GM23338 (cell line): ENCODE data around the gene KCTD1. TPM values are rescaled to one million over a fixed set of nuclear protein-coding genes. Genes with fewer than 3 reads are reported as not detected.

Experiments
- ATAC-seq: fragments of 200-7000 bp; cut with Tn5 transposase; 3 replicates; pipeline ENCODE4 v1.9.1; 2020
- DNase-seq: peaks from one replicate; pipeline ENCODE4 v3.0.0-alpha.2; 2015; ENCODE audit warnings: low spot score
- H2AFZ ChIP-seq: fragments of 200-600 bp; sonication (generic); 2 replicates; pipeline ENCODE4 v1.8.0; 2016; ENCODE audit warnings: antibody characterized with exemption, mild to moderate bottlenecking, moderate library complexity
- H3F3A ChIP-seq: fragments of 200-600 bp; sonication (generic); replicated peaks from 2 replicates; pipeline ENCODE4 v1.8.0; 2017; ENCODE audit warnings: antibody characterized with exemption, mixed run types, low read depth
- H3K27ac ChIP-seq: fragments of 200-600 bp; sonication (generic); 2 replicates; pipeline ENCODE4 v1.6.1; 2016; ENCODE audit warnings: low read depth
- H3K27me3 ChIP-seq: fragments of 200-600 bp; sonication (generic); 2 replicates; pipeline ENCODE4 v1.8.0; 2016; ENCODE audit warnings: mild to moderate bottlenecking, mixed run types, moderate library complexity; ENCODE audit not compliant: insufficient read depth
- H3K36me3 ChIP-seq: fragments of 200-600 bp; sonication (generic); 2 replicates; pipeline ENCODE4 v1.8.0; 2016; ENCODE audit warnings: mild to moderate bottlenecking; ENCODE audit not compliant: insufficient read depth
- H3K4me1 ChIP-seq: fragments of 200-600 bp; sonication (generic); 2 replicates; pipeline ENCODE4 v1.8.0; 2016; ENCODE audit warnings: mild to moderate bottlenecking, moderate library complexity; ENCODE audit not compliant: insufficient read depth
- H3K4me2 ChIP-seq: fragments of 200-600 bp; sonication (generic); 2 replicates; pipeline ENCODE4 v1.7.1; 2017; ENCODE audit warnings: mixed run types
- H3K4me3 ChIP-seq: fragments of 200-600 bp; sonication (generic); 2 replicates; pipeline ENCODE4 v1.6.1; 2016; ENCODE audit warnings: mixed run types
- H3K79me2 ChIP-seq: fragments of 200-600 bp; sonication (generic); replicated peaks from 2 replicates; pipeline ENCODE4 v1.8.0; 2017; ENCODE audit warnings: mild to moderate bottlenecking; ENCODE audit not compliant: insufficient read depth
- H3K9me2 ChIP-seq: fragments of 200-600 bp; sonication (generic); 2 replicates; pipeline ENCODE4 v1.8.0; 2017; ENCODE audit not compliant: insufficient read depth
- H4K20me1 ChIP-seq: fragments of 200-600 bp; sonication (generic); replicated peaks from 2 replicates; pipeline ENCODE4 v1.8.0; 2017; ENCODE audit warnings: mild to moderate bottlenecking; ENCODE audit not compliant: insufficient read depth
- H3K27ac Mint-ChIP-seq: 2 replicates; pipeline ENCODE4 v1.8.0; 2020; ENCODE audit warnings: inconsistent platforms, mild to moderate bottlenecking, moderate library complexity, mixed read lengths
- H3K27me3 Mint-ChIP-seq: 3 replicates; pipeline ENCODE4 v1.8.0; 2022; ENCODE audit warnings: low read depth, mild to moderate bottlenecking, moderate library complexity, mixed read lengths, inconsistent platforms; ENCODE audit not compliant: insufficient read depth, poor library complexity
- H3K36me3 Mint-ChIP-seq: 3 replicates; pipeline ENCODE4 v1.8.0; 2021; ENCODE audit warnings: low read depth, mild to moderate bottlenecking, inconsistent platforms, moderate library complexity, mixed read lengths
- H3K4me1 Mint-ChIP-seq: 3 replicates; pipeline ENCODE4 v1.8.0; 2020; ENCODE audit warnings: mild to moderate bottlenecking, inconsistent platforms, mixed read lengths
- H3K4me3 Mint-ChIP-seq: 3 replicates; pipeline ENCODE4 v1.8.0; 2021; ENCODE audit warnings: moderate library complexity, mild to moderate bottlenecking, inconsistent platforms, mixed read lengths
- H3K9me3 Mint-ChIP-seq: 3 replicates; pipeline ENCODE4 v1.8.0; 2020; ENCODE audit warnings: moderate library complexity, mild to moderate bottlenecking, inconsistent platforms, mixed read lengths
- CREB1 ChIP-seq: fragments of 250-450 bp; sonication (Bioruptor Pico); IDR thresholded peaks from 2 replicates; pipeline ENCODE4 v1.5.0; 2020; ENCODE audit warnings: low read depth, mild to moderate bottlenecking, moderate library complexity
- CTCF ChIP-seq, 2 experiments: fragments of 200-600 bp in 1 of 2; sonication (generic) in 1 of 2; conservative IDR thresholded peaks; 2 replicates each; pipeline versions ENCODE4 v1.5.1 to v1.6.1; 2016 to 2017; ENCODE audit warnings: antibody characterized with exemption in 2 of 2, low read depth in 2 of 2, mild to moderate bottlenecking in 2 of 2, moderate library complexity in 1 of 2
- ETS1 ChIP-seq: IDR thresholded peaks from 2 replicates; pipeline ENCODE4 v1.6.1; 2016; ENCODE audit warnings: antibody characterized with exemption
- EZH2 ChIP-seq: fragments of 200-600 bp; sonication (generic); IDR thresholded peaks from one replicate; pipeline ENCODE4 v1.8.0; 2017; ENCODE audit warnings: antibody characterized with exemption, mild to moderate bottlenecking, low read depth; ENCODE audit not compliant: unreplicated experiment
- EZH2phosphoT487 ChIP-seq: fragments of 200-600 bp; sonication (generic); IDR thresholded peaks from one replicate; pipeline ENCODE4 v1.8.1; 2018; ENCODE audit warnings: antibody characterized with exemption; ENCODE audit not compliant: unreplicated experiment
- JUNB ChIP-seq: IDR thresholded peaks from one replicate; pipeline ENCODE4 v1.6.1; 2016; ENCODE audit warnings: antibody characterized with exemption; ENCODE audit not compliant: unreplicated experiment
- NANOG ChIP-seq: IDR thresholded peaks from 2 replicates; pipeline ENCODE4 v1.6.1; 2016; ENCODE audit warnings: antibody characterized with exemption, borderline replicate concordance
- POLR2AphosphoS5 ChIP-seq: IDR thresholded peaks from 2 replicates; pipeline ENCODE4 v1.6.1; 2016; ENCODE audit warnings: antibody characterized with exemption, low read depth
- REST ChIP-seq: IDR thresholded peaks from one replicate; pipeline ENCODE4 v1.6.1; 2018; ENCODE audit warnings: antibody characterized with exemption; ENCODE audit not compliant: unreplicated experiment
- STAT1 ChIP-seq: IDR thresholded peaks from one replicate; pipeline ENCODE4 v1.6.1; 2016; ENCODE audit warnings: antibody characterized with exemption; ENCODE audit not compliant: unreplicated experiment
- ZNF114 ChIP-seq: fragments of 250-450 bp; sonication (Bioruptor Pico); IDR thresholded peaks from 2 replicates; pipeline ENCODE4 v1.5.0; 2020; ENCODE audit warnings: mild to moderate bottlenecking, moderate library complexity
- ZNF331 ChIP-seq: fragments of 250-450 bp; sonication (Bioruptor Pico); IDR thresholded peaks from 2 replicates; pipeline ENCODE4 v1.5.0; 2020; ENCODE audit warnings: low read depth, mild to moderate bottlenecking, moderate library complexity
- polyA plus RNA-seq: library from polyadenylated mRNA; unstranded; fragments of >200 nt; fragmentation: Nextera tagmentation; extraction: Ambion mirVana; gene quantifications from 2 replicates; pipeline ENCODE4 v1.2.1, GENCODE V29; 2016
- total RNA-seq: library from RNA; depleted of rRNA; stranded (reverse); fragments of >200 nt; shearing (Covaris generic); gene quantifications from 2 replicates; pipeline ENCODE4 v1.2.3, GENCODE V29; 2014
- TF ChIP-seq, protein P1 (sequence below): fragments of 250-450 bp; sonication (Bioruptor Pico); IDR thresholded peaks from 2 replicates; pipeline ENCODE4 v1.5.0; 2020; ENCODE audit warnings: mild to moderate bottlenecking, moderate library complexity

Gene KCTD1
- total and polyA plus RNA-seq, 2 experiments from 2014 or later = 7.1 to 20.5 TPM

DNA sequence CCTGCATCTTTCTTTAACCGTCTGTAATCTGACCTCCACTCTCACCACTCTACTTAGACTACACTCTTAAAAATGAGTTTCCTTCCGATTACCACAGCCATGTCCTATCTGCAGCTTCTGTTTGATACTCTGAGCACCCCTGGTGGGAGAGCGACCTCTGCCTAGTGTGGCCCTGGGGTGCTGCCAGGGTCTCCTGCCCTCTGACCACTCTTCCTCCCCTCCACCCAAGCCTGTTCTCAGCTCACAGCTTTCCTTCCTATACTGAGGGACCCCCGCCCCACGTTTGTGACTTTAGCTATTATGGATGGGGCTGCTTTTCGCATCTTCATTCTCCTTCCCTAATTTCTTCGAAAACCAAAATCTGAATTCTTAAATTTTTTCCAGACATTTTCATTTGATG is 132.7 kb downstream of the KCTD1 start:
- Histone ChIP-seq H3K79me2 (no peaks in the 10 kb centered on the region), H3K4me2 (peak overlapping the region; percentile 67), H3K4me3 (peak overlapping the region; percentile 28), H3K27ac (peak overlapping the region; percentile 10), H3K4me1 (peaks cover 33% of the 10 kb centered on the region), H3K27me3 (no peaks in the 10 kb centered on the region), H3K36me3 (peaks cover 2% of the 10 kb centered on the region), H3K9me2 (peaks cover 4% of the 10 kb centered on the region), H4K20me1 (no peaks in the 10 kb centered on the region), H2AFZ (peak overlapping the region; percentile 3; the same call in 1 of the 2 replicates), H3F3A (peaks cover 6% of the 10 kb centered on the region; the same call in 1 of the 2 replicates)
- TF ChIP-seq REST (no peak), JUNB (no peak), NANOG (no peak), ETS1 (no peak), STAT1 (no peak), POLR2AphosphoS5 (no peak), ZNF114 (CRISPR knock-in tag) (no peak), ZNF331 (CRISPR knock-in tag) (no peak), EZH2phosphoT487 (no peak), CTCF (conservative IDR thresholded peaks at IDR 0.05; ENCODE audit: low read depth in 2 of 2) (no peak), EZH2 (no peak), CREB1 (CRISPR knock-in tag) (no peak)
- TF ChIP-seq, protein P1, sequence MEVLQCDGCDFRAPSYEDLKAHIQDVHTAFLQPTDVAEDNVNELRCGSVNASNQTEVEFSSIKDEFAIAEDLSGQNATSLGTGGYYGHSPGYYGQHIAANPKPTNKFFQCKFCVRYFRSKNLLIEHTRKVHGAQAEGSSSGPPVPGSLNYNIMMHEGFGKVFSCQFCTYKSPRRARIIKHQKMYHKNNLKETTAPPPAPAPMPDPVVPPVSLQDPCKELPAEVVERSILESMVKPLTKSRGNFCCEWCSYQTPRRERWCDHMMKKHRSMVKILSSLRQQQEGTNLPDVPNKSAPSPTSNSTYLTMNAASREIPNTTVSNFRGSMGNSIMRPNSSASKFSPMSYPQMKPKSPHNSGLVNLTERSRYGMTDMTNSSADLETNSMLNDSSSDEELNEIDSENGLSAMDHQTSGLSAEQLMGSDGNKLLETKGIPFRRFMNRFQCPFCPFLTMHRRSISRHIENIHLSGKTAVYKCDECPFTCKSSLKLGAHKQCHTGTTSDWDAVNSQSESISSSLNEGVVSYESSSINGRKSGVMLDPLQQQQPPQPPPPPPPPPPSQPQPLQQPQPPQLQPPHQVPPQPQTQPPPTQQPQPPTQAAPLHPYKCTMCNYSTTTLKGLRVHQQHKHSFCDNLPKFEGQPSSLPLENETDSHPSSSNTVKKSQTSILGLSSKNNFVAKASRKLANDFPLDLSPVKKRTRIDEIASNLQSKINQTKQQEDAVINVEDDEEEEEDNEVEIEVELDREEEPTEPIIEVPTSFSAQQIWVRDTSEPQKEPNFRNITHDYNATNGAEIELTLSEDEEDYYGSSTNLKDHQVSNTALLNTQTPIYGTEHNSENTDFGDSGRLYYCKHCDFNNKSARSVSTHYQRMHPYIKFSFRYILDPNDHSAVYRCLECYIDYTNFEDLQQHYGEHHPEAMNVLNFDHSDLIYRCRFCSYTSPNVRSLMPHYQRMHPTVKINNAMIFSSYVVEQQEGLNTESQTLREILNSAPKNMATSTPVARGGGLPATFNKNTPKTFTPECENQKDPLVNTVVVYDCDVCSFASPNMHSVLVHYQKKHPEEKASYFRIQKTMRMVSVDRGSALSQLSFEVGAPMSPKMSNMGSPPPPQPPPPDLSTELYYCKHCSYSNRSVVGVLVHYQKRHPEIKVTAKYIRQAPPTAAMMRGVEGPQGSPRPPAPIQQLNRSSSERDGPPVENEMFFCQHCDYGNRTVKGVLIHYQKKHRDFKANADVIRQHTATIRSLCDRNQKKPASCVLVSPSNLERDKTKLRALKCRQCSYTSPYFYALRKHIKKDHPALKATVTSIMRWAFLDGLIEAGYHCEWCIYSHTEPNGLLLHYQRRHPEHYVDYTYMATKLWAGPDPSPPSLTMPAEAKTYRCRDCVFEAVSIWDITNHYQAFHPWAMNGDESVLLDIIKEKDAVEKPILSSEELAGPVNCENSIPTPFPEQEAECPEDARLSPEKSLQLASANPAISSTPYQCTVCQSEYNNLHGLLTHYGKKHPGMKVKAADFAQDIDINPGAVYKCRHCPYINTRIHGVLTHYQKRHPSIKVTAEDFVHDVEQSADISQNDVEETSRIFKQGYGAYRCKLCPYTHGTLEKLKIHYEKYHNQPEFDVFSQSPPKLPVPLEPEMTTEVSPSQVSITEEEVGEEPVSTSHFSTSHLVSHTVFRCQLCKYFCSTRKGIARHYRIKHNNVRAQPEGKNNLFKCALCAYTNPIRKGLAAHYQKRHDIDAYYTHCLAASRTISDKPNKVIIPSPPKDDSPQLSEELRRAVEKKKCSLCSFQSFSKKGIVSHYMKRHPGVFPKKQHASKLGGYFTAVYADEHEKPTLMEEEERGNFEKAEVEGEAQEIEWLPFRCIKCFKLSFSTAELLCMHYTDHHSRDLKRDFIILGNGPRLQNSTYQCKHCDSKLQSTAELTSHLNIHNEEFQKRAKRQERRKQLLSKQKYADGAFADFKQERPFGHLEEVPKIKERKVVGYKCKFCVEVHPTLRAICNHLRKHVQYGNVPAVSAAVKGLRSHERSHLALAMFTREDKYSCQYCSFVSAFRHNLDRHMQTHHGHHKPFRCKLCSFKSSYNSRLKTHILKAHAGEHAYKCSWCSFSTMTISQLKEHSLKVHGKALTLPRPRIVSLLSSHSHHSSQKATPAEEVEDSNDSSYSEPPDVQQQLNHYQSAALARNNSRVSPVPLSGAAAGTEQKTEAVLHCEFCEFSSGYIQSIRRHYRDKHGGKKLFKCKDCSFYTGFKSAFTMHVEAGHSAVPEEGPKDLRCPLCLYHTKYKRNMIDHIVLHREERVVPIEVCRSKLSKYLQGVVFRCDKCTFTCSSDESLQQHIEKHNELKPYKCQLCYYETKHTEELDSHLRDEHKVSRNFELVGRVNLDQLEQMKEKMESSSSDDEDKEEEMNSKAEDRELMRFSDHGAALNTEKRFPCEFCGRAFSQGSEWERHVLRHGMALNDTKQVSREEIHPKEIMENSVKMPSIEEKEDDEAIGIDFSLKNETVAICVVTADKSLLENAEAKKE = no peak
- peaks cover 2% of the 10 kb centered on the region for H3K4me1 Mint-ChIP-seq
- peak; percentile 57 for ATAC-seq
- H3K9me3 Mint-ChIP-seq = no peaks in the 10 kb centered on the region; the same call in 2 of the 3 replicates
- no peak overlapping the region for H3K4me3 Mint-ChIP-seq
- H3K27ac Mint-ChIP-seq = no peak overlapping the region
- no peaks in the 10 kb centered on the region for H3K36me3 Mint-ChIP-seq
- no peak for DNase-seq
- H3K27me3 Mint-ChIP-seq = peaks cover 8% of the 10 kb centered on the region
